ENCODE measurements around the gene PTMA.

DNA sequence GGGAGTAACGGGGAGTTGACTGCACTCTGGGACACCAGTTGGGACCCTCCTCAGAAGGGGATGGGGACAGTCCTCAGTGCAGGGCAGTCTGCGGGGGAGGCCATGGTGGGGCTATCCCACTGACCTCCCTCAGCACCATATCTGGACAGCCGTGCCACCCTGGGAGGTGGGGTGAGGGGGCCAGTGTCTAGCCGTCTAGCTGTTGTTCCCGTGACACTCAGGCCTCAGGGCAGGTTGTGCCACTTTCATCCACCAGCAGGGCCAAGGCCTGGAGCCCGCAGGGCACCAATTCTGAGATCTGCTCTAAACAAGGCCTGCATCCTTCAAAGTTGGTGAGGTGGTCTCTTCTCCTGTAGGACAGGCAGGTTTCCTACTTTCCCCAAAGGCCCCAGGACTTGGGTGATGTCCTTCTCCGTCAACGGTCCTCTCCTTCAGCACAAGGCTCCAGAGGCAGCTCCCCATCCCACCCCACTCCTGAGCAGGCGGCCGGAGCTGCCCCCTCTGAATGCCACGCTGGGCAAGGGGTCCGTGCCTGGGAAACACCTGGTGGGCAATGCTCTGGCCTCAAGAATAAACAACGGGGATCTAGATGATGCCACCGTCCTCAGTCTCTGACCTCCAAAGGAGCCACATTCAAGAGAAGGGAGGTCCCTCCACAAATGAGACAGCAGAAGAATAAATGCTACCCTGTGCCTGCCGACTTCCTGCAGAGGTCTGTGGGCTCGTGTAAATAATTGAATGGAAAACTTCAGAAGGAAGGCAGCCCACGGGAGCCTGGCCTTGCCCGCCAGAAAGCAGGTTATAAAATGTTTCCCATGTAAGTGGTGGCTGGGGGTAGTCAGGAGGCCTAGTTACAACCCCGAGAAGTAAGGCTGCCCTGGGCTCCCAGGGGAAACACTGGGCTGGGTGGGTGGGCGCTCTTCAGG is 42.8 kb upstream of the PTMA start:
- TF ChIP-seq, protein P1, sequence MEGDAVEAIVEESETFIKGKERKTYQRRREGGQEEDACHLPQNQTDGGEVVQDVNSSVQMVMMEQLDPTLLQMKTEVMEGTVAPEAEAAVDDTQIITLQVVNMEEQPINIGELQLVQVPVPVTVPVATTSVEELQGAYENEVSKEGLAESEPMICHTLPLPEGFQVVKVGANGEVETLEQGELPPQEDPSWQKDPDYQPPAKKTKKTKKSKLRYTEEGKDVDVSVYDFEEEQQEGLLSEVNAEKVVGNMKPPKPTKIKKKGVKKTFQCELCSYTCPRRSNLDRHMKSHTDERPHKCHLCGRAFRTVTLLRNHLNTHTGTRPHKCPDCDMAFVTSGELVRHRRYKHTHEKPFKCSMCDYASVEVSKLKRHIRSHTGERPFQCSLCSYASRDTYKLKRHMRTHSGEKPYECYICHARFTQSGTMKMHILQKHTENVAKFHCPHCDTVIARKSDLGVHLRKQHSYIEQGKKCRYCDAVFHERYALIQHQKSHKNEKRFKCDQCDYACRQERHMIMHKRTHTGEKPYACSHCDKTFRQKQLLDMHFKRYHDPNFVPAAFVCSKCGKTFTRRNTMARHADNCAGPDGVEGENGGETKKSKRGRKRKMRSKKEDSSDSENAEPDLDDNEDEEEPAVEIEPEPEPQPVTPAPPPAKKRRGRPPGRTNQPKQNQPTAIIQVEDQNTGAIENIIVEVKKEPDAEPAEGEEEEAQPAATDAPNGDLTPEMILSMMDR (conservative IDR thresholded peaks at IDR 0.05; ENCODE audit: low read depth, low read length), result no peak
- no peak for TF ChIP-seq EZH2 (IDR thresholded peaks at IDR 0.05; ENCODE audit: borderline replicate concordance, low read depth, low read length, poor library complexity, severe bottlenecking)

Data from A673 (cell line).